ENCODE measurements around the gene COL23A1. TPM values are rescaled to one million over a fixed set of nuclear protein-coding genes. Genes with fewer than 3 reads are reported as not detected.

COL23A1 gene
- total RNA-seq, 2 donors from 2014 or later, result 2.0 to 3.0 TPM

DNA sequence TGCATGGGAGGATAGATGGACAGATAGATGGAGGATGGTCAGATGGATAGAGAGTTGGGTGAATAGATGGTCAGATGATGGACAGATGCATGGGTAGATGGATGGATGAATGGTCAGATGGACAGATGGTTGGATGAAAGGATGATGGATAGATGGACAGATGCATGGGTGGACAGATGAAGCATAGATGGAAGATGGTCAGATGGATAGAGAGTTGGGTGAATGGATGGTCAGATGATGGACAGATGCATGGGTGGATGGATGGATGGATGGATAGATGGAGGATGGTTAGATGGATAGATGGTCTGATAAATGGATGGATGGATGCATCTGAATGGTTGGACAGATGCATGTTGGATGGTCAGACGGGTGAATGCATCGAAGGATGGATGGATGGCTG is 70.4 kb downstream of the COL23A1 start:
- intact Hi-C loops (cut with DNase I), result no loop called here
- no peak for DNase-seq (ENCODE audit: low spot score)

DNA sequence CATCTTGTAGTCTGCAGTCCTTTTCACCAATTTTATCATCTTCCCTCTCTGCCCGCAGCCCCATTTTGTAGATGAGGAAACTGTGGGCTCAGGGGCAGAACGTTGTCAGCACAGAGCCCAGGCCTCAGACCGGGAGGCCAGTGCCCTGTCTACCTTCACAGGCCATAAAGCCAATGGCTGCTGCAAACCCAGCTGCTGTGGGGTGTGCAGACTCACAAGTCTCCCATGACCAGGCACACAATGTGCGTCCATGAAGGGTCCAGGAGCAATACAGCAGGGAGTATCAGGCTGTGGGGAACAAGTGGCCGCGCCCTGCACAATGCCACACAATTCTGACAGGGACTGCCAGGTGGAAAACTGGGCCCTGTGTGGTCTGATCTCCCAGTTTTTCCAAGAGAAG is 71.0 kb downstream of the COL23A1 start:
- intact Hi-C loops (cut with DNase I), result no loop called here
- DNase-seq (ENCODE audit: low spot score), result peak; percentile 38

DNA sequence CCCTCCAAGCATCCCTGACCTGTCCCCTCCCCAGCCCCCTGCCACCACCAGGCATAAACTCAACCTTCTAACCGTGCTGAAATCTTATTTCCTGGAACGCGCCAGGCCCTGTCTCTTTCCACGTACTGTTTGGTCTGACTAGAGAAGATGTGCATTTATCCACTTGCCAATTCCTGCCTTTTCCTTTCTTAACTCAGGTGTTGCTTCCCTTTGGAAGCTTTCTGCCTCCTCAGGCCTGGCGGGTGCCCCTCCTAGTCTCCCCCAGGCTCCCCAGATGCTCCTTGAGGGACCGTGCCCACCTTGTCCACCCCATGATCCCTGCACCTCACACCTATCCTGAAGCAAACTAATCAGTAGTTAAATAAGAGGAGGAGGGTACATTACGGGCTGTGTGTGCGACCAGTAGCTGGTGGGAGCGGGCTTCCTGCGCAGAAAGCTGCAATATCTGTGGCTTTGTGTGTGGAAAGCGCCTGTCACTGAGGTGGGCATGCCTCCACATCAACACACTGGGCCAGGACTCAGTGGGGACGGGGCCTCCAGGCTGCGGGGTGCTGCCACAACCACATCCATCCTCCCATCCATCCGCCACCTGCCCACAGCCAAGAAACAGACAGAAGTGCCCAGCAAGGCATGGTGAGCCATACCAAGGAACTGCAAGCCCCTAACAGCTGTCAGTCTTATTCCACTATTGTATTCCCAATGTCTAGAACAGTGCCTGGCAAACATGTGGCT is 73.5 kb downstream of the COL23A1 start:
- intact Hi-C loops (cut with DNase I), result no loop called here
- DNase-seq (ENCODE audit: low spot score), result peak; percentile 62

DNA sequence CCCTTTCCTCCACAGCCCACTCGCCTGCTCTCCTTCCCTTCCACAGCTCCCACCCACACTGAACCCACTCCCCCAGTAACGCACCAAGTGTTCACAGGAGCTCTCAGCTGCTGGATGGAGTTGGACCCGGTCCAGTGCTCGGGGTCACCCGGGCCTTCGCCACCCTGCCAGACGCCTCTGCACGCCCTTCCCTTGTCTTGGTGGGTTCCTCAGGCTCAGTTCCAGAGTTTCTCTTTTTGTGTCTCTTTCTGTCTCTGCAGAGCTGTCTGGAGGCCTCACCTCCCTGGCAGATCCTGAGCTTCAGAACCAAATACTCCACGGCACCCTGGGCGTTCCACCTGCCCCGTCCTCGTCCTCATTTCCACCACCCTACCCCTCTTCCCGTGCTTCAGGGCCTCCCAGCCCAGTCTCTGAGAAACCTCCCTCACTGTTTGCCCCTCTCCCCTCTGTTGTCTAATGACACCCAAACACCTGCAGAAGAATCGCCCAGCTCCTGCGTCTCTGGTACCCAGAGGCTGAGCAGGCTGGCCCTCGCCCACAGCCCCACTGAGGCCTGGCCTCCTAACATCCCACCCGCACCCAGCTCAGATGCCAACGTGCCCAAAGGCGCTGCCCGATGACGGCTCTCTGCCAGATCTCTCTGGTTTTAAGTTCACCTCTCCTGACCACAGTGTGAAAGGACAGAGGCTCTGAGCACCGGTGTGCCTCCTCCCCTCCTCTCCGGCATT is 74.3 kb downstream of the COL23A1 start:
- DNase-seq (ENCODE audit: low spot score), result peak; percentile 73
- intact Hi-C loops (cut with DNase I), result no loop called here

DNA sequence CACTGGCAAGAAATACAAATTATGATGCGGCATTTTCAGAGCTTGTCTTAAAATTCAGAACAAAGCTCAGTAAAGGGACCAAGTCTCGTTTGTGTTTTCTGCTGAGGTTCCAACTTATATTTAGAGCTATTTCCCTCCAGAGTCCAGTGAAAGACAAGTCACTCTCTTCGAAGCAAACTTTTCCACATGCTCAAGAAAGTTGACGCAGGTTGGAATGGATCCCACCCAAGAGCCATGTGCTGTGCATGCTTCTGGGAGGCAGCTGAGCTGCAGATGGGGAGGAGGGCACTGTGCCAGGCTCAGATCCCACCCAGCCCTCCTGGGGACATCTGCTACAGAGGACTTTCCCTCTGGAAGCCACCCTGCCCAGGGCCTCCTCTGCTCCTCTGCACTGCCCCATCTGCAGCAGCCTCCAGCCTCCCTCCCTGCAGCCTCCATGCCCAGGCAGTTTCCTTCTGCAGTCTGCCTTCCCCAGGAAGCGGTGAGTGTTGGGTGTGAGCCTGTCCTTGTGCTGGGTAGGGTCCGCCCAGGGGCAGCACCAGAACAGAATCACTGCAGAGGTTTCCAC is 75.3 kb downstream of the COL23A1 start:
- DNase-seq (ENCODE audit: low spot score), result no peak
- intact Hi-C loops (cut with DNase I), result no loop called here

DNA sequence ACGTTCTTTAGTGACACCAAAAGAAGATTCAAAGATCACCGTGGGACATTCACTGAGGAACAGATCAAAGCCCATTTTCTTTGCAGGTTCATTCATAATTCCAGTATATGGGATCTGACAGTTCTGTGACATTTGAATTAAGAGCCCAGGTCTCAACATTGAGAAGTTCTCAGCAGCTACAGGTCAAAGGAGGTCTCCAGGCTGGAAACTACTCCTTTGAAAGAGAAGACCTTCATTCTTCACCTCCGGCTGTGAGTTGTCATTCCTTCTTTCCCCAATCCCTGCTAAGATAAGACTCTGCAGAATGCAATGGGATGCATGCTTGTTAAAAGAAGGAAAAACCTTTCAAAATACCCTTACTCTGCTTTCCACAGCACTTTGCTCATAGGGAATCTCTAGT is 79.0 kb downstream of the COL23A1 start:
- no peak for DNase-seq (ENCODE audit: low spot score)
- intact Hi-C loops (cut with DNase I), result no loop called here

DNA sequence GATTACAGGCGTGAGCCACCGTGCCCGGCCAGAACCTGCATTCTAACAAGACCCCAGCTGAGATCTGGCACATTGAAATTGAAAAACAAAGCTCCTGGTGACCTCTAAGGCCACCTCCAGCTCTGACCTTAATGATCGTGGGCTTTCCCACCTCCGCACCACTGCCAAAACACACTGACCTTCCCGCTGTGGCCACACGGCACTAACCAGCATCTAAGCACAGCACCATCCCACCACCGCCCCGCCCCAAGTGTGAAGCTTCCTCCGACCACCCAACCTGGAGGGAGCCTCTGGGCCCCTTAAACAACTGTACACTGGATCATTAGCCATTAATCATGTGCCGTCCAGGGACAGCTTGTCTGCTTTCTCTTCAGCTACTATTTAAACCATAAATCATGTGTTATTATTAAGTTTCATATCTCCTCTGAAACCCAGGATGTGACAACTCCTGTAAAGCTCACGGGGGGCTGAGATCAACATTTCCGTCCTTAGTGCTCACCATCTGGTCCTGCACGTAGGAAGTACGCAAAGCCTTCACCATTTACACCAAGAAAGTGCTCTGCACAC is 80.6 kb downstream of the COL23A1 start:
- DNase-seq (ENCODE audit: low spot score), result peak; percentile 68
- intact Hi-C loops (cut with DNase I), result no loop called here

DNA sequence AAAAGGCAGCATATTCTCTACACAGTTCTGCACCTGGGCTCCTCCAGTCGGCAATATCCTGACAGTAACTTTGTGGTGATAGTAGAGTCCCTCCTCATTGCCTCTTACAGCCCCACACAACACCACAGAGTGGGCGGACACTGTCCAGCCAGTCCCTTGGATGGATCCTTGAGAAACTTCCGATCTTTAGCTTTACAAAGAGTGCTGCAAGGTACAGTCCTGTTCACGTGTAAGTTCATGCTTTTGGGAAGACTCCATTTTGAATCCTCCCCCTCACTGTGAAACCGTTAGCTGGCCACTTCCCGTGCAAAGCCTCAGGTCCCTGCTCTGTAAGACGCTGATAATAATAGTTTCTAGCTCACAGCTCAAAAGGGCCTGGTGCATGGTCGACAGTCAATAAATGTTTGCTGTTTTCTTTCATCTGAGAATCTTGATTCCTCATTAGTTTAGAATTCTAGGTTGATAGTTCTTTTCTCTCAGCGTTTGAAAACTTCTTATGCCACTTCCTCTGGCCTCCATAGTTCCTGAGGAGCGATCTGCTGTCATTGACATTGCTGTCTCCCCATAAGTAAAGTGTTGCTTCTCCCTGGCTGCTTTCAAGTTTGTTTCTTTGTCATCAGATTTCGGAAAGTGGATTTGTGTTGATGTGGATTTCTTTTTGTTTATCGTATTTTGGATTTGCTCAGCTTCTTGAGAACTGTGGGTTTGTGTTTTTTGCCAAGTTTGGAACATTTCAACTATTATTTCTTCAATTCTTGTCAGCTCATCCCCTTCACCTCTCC is 82.9 kb downstream of the COL23A1 start:
- peak; percentile 58 for DNase-seq (ENCODE audit: low spot score)

DNA sequence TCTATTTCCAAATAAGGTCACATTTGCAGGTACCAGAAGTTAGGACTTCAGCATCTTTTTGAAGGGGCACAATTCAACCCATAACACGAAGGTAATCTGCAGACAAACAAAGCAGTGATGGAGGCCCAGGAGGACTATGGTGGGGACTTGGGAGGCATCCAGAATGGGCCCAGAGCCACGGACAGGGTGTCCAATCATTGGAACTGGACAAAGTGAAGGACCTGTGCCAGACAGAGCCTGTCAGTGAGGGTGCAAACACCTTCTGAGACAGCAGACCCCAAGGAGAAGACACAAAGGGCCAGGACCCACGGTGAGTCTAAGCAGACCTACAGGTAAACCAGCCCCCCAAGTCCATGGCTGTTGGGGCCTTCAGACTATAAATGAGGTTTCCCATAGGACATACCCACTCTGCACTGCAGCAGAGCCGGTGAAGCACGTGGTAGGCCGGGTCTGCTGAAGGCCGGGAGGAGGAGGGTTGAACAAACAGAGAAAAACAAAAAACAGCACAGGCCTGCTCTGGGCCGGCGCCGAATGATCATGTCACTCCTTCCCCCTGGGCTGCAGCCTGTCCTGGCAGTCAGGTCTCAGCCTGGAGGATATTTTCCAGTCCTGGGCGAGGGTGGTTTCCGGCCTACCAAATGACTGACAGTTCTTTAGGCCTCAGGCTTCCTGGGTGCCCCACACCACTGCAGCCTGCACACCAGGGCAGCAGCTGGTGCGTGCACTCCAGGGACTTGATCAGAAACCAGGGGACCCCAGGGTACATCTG is 84.4 kb downstream of the COL23A1 start:
- DNase-seq (ENCODE audit: low spot score), result no peak
- intact Hi-C loops (cut with DNase I), result no loop called here

More for the DNA sequence above, 82.9 kb downstream of the COL23A1 start:
- intact Hi-C loops (cut with DNase I), result no loop called here

DNA sequence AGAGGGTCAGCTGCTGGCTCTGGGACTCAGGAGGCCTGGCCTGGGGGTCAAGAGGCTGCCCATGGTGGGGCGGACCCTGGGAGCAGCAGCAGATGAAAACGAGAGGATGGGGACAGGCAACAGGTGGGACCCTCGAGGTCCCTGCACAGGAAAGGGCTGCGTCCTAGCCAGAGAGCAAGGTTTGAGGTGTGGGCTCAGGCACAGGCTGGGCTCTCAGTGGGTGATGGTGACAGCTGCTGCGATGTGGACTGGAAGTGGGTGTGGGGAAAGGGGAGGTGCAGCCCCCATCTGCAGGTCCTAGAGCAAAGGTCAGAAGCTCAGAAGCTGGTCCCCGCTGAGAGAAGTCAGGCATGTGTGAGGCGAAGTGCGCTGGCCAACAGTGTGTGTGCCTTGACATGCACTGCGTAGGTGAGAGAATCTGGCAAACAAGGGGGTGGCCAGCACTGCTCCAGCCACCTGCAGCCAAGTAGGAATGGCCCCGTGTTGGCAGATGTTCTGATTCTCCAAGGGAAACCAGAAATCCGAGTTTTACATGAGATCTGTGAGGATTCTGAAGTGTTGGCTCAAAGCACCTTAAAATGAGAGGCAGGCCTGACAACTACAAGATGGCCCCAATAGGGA is 85.7 kb downstream of the COL23A1 start:
- no peak for DNase-seq (ENCODE audit: low spot score)
- intact Hi-C loops (cut with DNase I), result no loop called here

DNA sequence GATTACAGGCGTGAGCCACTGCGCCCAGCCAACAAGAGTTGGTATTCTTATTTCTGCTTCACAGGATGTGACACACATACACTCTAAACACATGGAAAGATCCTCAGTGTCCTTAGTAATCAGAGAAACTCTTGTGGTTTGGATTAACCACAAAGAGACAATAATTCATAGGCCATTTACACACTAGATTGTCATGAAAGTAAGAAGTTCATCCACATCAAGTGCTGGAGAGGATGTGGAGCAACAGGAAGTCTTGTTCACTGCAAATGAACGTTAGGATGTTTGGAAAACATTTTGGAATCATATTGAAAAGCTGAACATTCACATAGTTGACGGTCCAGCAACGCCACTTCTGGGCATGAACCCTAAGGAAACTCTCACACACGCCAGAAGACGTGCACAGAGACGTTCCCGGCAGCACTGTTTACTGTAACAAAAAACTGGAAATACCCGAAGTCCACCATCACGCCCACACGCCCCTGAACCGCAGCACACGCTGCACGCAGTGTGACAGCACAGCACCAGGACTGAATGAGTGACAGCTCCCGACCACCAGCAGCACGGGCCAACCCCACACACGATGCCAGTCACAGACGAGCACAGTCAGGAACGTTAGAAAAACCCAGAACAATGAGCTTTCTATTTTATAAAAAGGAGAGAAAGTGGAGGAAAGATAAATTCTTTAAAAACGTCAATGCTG is 87.6 kb downstream of the COL23A1 start:
- intact Hi-C loops (cut with DNase I), result no loop called here
- DNase-seq (ENCODE audit: low spot score), result no peak

DNA sequence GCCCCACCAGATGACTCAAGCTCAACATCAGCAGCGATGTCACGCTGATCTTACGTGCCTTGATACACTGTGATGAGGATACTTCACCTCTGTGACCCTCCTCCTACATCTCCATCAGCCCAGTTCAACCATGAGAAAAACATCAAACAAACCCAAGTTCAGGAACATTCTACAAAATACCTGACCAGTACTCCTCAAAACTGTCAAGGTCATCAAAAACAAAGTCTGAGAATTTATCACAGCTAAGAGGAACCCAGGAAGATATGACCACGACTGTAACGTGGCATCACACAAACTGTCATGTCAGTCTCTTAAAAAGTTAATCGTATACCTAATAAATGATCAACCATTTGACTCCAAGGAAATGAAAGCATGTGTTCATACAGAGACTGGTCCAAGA is 90.8 kb downstream of the COL23A1 start:
- intact Hi-C loops (cut with DNase I), result no loop called here

DNA sequence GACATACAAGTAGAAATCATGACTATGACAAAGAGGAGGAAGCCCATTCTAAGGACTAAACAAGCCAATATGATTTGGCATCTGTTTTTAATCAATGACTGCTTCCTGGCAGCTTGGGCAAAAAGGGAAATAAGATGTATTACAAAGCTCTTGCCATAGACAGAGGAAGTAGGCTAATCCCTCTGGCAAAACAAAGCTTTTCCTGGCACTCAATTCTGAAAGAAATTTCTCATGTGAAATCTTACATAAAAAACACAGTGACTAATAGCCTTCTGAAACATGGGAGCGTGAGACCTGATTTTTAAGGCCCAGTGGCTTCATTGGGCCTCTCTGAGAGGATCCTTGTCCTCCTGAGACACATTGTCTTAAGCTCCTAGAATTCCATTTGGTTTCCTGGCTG is 93.6 kb downstream of the COL23A1 start:
- intact Hi-C loops (cut with DNase I), result no loop called here
- no peak for DNase-seq (ENCODE audit: low spot score)

More for the DNA sequence above, 90.8 kb downstream of the COL23A1 start:
- no peak for DNase-seq (ENCODE audit: low spot score)

DNA sequence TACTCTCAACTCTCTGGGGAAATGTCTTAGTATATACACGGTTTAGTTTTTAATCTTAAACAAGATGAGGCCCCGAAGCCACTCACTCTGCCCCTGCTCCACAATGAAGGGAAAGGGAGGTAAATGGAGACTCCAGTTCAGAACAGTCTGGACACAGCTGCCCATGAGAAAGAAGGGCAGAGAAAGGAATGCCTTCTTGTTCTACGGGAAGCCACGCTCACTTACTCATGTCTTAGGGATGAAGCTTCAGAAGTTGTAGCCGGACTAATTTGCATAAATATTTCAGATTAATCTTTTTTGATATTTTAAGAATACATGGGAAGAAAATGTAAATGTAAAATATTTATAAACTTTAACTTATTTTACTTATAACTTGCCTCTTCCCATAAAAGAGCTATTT is 94.0 kb downstream of the COL23A1 start:
- intact Hi-C loops (cut with DNase I), result no loop called here
- no peak for DNase-seq (ENCODE audit: low spot score)

DNA sequence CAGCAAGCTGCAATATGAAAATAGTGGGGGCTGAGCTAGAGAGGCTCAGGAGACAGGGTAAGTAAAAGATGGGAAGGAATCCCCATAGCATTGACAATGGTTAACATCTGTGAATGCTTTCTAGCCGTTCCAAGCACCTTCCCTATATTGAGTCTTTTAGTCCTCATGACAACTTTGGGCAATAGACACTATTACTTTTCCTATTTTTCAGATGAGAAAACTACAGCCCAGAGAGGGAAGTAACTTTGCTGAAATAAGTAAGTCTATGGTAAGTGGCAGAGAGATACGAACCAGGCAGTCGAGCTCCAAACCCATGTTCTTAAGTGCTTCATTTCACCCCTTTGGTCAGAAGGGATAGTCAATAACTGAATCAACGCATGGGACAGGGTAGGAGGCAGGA is 94.5 kb downstream of the COL23A1 start:
- intact Hi-C loops (cut with DNase I), result no loop called here
- DNase-seq (ENCODE audit: low spot score), result no peak

DNA sequence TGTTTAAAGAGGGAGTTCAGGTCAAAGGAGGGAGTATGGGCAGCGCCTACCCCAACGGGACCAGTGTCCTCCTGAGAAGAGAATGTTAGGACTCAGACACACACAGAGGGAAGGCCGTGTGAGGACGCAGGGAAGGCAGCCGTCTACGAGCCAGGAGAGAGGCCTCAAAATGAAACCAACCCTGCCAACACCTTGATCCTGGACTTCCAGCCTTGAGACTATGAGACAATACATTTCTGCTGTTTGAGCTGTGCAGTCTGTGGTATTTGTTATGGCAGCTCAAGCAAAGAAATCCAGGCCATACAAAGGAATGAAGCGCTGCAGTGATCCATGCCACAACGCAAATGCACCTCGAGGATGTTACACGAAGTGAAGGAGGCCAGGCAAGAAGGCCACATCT is 97.9 kb downstream of the COL23A1 start:
- intact Hi-C loops (cut with DNase I), result no loop called here
- no peak for DNase-seq (ENCODE audit: low spot score)

DNA sequence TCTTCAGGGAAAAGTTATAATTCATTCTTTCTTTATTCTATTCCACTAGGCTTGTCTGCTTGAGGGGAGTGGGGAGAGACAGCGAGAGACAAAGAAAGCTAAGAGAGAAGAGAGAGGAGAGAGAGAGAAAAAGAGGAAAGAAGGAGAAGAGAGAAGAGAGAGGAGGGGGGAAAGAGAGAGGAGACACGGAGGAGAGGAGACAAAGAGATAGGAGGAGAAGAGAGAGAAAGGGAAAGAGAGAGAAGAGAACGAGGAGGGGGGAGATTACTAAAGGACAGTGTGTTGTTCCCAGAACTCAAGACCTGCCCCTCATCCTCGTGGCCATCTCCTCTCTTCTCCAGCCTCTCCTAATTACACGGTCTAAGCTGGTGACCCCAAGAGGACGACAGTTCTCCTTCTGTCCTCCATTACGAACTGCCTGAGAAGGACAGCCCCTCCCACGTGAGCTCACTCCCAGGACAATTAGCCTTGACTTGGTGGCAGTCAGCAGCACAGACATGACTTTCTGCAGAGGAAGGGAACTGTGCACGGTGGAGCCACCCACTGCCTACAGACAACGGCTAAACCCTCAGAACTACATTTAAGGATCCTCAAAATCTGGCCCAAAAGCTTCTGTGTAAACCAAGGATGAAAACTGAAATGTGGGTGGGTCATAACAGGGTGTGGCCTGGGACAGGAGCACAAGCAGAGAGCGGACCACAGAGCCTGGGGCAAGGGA is 99.1 kb downstream of the COL23A1 start:
- no peak for DNase-seq (ENCODE audit: low spot score)
- intact Hi-C loops (cut with DNase I), result no loop called here
